HepG2 (cell line): ENCODE data around the gene SLC39A10. TPM values are rescaled to one million over a fixed set of nuclear protein-coding genes. Genes with fewer than 3 reads are reported as not detected.

ENCODE experiments used
- AKNA ChIP-seq: sonication (generic); formaldehyde crosslinking; IDR thresholded peaks from 2 replicates; pipeline ENCODE4 v1.4.0; 2020; ENCODE audit warnings: missing genetic modification reagents, borderline replicate concordance
- CREM ChIP-seq, 2 experiments: sonication (generic) in 1 of 2; formaldehyde crosslinking in 1 of 2; IDR thresholded peaks; 2 replicates each; pipeline versions ENCODE4 v1.4.0 to v1.6.1; 2016 to 2020; ENCODE audit warnings: antibody characterized with exemption in 1 of 2, mild to moderate bottlenecking in 1 of 2, missing genetic modification reagents in 1 of 2
- HDAC2 ChIP-seq: sonication (generic); formaldehyde crosslinking; IDR thresholded peaks from 2 replicates; pipeline ENCODE4 v1.4.0; 2020; ENCODE audit warnings: missing genetic modification reagents
- NCOA1 ChIP-seq: sonication (generic); formaldehyde crosslinking; IDR thresholded peaks from 2 replicates; pipeline ENCODE4 v1.9.0; 2021; ENCODE audit warnings: missing genetic modification reagents
- RFX1 ChIP-seq: fragments of 450-650 bp; IDR thresholded peaks from 2 replicates; pipeline ENCODE4 v1.6.1; 2017
- ZMYM2 ChIP-seq: sonication (generic); formaldehyde crosslinking; IDR thresholded peaks from 2 replicates; pipeline ENCODE4 v1.8.0; 2022; ENCODE audit warnings: mild to moderate bottlenecking, missing genetic modification reagents
- ZNF432 ChIP-seq: sonication (generic); formaldehyde crosslinking; IDR thresholded peaks from 2 replicates; pipeline ENCODE4 v1.5.0; 2020; ENCODE audit warnings: missing genetic modification reagents, mild to moderate bottlenecking, borderline replicate concordance
- ZNF468 ChIP-seq: sonication (generic); formaldehyde crosslinking; IDR thresholded peaks from 2 replicates; pipeline ENCODE4 v1.8.0; 2022; ENCODE audit warnings: mild to moderate bottlenecking, moderate library complexity, missing genetic modification reagents
- ZNF703 ChIP-seq: sonication (generic); formaldehyde crosslinking; IDR thresholded peaks from 2 replicates; pipeline ENCODE4 v1.5.1; 2020; ENCODE audit warnings: missing genetic modification reagents, mild to moderate bottlenecking, moderate library complexity, borderline replicate concordance
- ZNF740 ChIP-seq: sonication (generic); formaldehyde crosslinking; IDR thresholded peaks from 2 replicates; pipeline ENCODE4 v1.4.0; 2020; ENCODE audit warnings: missing genetic modification reagents
- ZNF761 ChIP-seq: sonication (generic); formaldehyde crosslinking; conservative IDR thresholded peaks from 2 replicates; pipeline ENCODE4 v1.4.0; 2020; ENCODE audit warnings: mild to moderate bottlenecking, missing genetic modification reagents
- ZNF772 ChIP-seq: sonication (generic); formaldehyde crosslinking; IDR thresholded peaks from 2 replicates; pipeline ENCODE4 v1.5.0; 2020; ENCODE audit warnings: mild to moderate bottlenecking, missing genetic modification reagents
- ZSCAN21 ChIP-seq: sonication (generic); formaldehyde crosslinking; IDR thresholded peaks from 2 replicates; pipeline ENCODE4 v1.8.0; 2022; ENCODE audit warnings: mild to moderate bottlenecking, missing genetic modification reagents, moderate library complexity, borderline replicate concordance
- polyA plus RNA-seq, 8 experiments: library from polyadenylated mRNA; depleted of rRNA in 3 of 8; stranded (reverse) in 7 of 8; unstranded in 1 of 8; fragments of >200 nt; fragmentation: Illumina TruSeq in 4 of 8; extraction: Trizol in 4 of 8; gene quantifications; 2 replicates each; pipeline versions ENCODE4 v1.2.1 to v1.2.3, GENCODE V29; 2011 to 2016; ENCODE audit warnings: low read depth in 4 of 8, missing spikeins in 1 of 8, mixed read lengths in 1 of 8; ENCODE audit not compliant: insufficient read depth in 1 of 8
- total RNA-seq, 5 experiments: library from RNA; depleted of rRNA; stranded (reverse); fragments of >200 nt; fragmentation: Illumina TruSeq; extraction: Trizol; gene quantifications; 2 replicates each; pipeline ENCODE4 v1.2.3, GENCODE V29; 2016; ENCODE audit warnings: low read depth in 1 of 5
- TF ChIP-seq, protein P1 (sequence below): sonication (generic); formaldehyde crosslinking; IDR thresholded peaks from 2 replicates; pipeline ENCODE4 v1.5.1; 2020; ENCODE audit warnings: missing genetic modification reagents, mild to moderate bottlenecking, borderline replicate concordance
- TF ChIP-seq, protein P2 (sequence below): sonication (generic); formaldehyde crosslinking; IDR thresholded peaks from 2 replicates; pipeline ENCODE4 v1.8.0; 2022; ENCODE audit warnings: mild to moderate bottlenecking, missing genetic modification reagents; ENCODE audit not compliant: insufficient replicate concordance

Gene SLC39A10
- total and polyA plus RNA-seq, 2 of the 13 experiments (the other 11 are each of a cell fraction or from before 2014, with no cell fraction given), result 13.2 to 21.0 TPM

DNA sequence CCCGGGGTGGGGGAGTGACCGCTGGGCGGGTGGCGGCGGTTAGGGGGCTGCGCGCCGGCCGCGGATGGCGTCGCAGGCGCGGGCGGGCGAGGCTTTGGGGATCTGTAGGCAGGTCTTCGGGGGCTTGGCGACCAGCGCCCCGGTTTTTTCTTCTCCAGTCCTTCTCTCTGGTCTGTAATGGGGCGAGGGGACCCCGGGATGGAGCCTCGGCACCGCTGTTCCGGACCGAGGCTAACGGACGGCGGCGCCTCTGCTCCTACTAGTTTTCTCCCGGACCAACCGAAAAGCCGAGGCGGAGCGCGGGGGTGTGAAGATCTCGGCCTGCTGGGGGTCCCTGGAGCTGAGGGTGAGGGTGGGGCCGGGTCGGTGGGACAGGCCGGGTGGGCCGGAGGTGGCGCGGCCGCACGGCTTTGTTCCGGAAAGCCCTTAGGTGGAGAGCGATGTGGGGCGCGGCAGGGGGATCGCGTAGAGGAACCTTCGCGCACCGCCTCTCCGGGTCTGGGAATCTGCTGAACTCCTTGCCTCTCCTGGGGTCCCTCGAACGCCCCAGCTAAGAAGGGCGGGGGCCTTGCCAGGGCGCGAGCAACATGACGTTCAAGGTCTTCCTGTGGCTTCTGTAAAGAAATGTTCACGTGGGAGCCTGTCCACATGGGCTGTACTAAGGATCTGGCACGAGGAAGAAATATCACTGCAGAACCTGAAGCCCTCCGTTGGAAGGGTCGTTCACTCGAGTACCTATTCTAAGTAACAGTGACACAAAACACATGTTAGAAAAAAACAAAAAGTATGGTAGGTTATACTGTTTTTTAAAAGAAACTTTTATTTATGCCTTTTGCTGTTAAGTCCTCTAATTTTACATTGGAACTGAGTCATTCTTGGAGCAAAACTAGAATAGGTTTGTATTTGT lies 861 bp downstream of the SLC39A10 start (continued):
- TF ChIP-seq ZMYM2 (CRISPR knock-in tag) (peak; percentile 69; the same call in 1 of the 2 replicates), ZNF761 (CRISPR knock-in tag) (no peak), NCOA1 (no peak), ZNF740 (CRISPR knock-in tag) (peak; percentile 32; the same call in 1 of the 2 replicates), CREM (IDR thresholded peaks at IDR 0.05) (no peak), CREM (CRISPR knock-in tag; IDR thresholded peaks at IDR 0.05) (no peak), ZSCAN21 (CRISPR knock-in tag) (no peak), HDAC2 (CRISPR knock-in tag) (no peak; the same call in 1 of the 2 replicates), AKNA (CRISPR knock-in tag) (no peak), ZNF703 (CRISPR knock-in tag) (0 out of 2 replicates have a peak, but pooled peaks have one; percentile 19), ZNF772 (CRISPR knock-in tag) (peak; percentile 52; the same call in 1 of the 2 replicates), ZNF468 (CRISPR knock-in tag) (no peak; the same call in 1 of the 2 replicates), ZNF432 (CRISPR knock-in tag) (no peak), RFX1 (no peak)
- TF ChIP-seq, protein P1, sequence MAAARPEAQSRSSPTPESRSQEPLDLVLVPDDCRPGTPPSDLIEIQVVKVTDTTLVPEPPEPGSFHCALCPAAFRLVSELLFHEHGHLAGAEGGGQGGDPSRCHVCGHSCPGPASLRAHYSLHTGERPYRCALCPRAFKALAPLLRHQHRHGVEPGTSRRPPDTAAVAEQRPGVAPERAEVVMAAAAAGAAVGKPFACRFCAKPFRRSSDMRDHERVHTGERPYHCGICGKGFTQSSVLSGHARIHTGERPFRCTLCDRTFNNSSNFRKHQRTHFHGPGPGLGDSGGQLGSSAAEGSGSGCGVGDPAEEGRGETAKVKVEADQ, result no peak
- TF ChIP-seq, protein P2, sequence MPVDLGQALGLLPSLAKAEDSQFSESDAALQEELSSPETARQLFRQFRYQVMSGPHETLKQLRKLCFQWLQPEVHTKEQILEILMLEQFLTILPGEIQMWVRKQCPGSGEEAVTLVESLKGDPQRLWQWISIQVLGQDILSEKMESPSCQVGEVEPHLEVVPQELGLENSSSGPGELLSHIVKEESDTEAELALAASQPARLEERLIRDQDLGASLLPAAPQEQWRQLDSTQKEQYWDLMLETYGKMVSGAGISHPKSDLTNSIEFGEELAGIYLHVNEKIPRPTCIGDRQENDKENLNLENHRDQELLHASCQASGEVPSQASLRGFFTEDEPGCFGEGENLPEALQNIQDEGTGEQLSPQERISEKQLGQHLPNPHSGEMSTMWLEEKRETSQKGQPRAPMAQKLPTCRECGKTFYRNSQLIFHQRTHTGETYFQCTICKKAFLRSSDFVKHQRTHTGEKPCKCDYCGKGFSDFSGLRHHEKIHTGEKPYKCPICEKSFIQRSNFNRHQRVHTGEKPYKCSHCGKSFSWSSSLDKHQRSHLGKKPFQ (CRISPR knock-in tag), result no peak
